Ureter (tissue), 1 donor: ENCODE results near the gene ATP1A2. TPM values are rescaled to one million over a fixed set of nuclear protein-coding genes. Genes with fewer than 3 reads are reported as not detected.
A peak's percentile ranks its signal among the peaks of the same experiment; 100 is the strongest.

ENCODE experiments used
- DNase-seq: peaks from one replicate; pipeline ENCODE4 v3.0.0-alpha.2; 2020; ENCODE audit warnings: low spot score
- total RNA-seq: library from RNA; stranded (reverse); gene quantifications from one replicate; pipeline ENCODE4 v1.2.4, GENCODE V29; 2023
- donor health status: DM: yes; HTN: yes; CAD: no.

ATP1A2 gene
- total RNA-seq, 1 donor from 2014 or later, result 41.2 TPM

- DNase-seq, result peak; percentile 74
Observed at GRCh38 chr1:160085686-160086455, 29.7 kb upstream of the ATP1A2 start.

DNA sequence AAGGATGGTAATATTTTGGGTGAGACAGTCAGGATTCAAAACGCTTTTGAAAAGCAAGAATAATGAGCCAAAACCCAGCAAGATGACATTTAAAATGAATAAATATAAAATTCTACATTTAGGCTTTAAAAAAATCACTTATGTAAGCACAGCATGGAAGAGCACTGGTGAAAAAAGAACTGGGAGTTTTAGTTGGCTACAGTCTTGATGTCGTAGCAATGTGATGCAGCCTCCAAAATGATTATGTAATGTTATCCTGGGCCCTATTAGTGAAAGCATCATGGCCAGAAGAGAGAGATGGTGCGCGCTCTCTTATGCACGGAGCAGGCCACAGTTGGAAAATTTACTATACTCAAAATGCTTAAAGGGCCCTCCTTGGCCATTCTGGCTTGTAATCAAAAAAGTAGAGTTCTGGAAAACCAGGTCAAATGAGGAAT is 29.1 kb upstream of the ATP1A2 start:
- DNase-seq, result no peak

DNA sequence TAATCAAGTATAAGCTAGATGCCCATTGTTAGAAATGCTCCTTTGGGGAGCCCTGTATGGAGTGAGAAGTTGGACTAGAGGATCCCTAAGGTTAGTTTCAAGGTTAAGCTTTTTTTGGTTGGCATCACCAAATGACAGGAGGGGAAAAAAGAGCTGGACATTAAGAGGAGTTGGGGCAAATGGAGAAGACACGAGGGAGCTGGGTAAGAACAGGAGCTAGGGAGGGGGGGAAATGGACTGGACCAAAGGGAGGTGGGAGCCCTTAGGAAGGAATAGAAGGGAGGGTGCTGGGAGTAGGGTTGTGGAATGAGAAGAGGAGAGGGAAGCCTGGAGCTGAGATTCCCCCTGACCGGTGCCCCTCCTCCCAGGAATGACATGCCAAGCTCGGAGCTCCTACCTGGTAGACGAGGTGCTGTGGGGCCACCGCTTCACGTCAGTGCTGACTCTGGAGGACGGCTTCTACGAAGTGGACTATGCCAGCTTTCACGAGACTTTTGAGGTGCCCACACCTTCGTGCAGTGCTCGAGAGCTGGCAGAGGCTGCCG is 28.4 kb upstream of the ATP1A2 start:
- no peak for DNase-seq

DNA sequence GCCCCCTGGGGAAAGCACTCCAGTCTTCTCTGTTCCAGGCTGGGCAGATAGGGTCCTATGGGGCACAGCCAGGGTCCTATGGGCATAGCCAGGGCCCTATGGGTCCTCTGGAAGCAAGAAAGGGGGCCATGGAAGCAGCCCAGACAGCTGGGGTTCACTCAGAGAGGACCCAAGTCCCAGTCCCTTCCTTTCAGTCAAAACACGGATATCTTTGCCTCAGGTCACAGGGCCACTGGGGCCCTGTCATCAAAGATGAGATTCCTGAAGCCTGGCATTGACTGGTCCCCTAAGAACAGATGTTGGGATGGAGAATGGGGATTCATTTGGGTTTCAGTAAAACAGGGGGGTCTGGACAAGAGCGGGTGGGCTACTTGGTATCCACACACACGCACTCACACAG is 25.7 kb upstream of the ATP1A2 start:
- no peak for DNase-seq

DNA sequence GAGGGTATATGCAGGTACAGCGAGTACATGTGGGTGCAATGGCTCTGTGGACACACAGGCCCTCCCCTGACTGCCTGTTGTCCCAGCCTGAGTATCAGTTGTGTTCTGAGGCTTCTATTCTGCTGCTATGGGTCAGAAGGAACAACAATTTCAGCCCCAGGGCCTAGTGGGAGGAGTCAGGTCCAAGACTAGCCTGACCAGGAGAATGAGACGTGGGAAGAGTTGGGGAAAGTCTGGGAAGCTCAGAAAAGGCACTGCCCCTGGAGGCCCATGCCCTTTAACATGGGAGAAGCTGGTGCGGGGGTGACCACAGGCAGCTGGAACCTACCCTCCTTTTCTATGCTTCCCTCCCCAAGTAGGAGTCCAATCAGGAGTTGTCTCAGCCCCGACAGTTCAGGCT is 24.8 kb upstream of the ATP1A2 start:
- DNase-seq, result no peak

- DNase-seq, result no peak
Observed at GRCh38 chr1:160091666-160092223, 23.8 kb upstream of the ATP1A2 start.

- no peak for DNase-seq
Observed at GRCh38 chr1:160092366-160093068, 23.0 kb upstream of the ATP1A2 start.

DNA sequence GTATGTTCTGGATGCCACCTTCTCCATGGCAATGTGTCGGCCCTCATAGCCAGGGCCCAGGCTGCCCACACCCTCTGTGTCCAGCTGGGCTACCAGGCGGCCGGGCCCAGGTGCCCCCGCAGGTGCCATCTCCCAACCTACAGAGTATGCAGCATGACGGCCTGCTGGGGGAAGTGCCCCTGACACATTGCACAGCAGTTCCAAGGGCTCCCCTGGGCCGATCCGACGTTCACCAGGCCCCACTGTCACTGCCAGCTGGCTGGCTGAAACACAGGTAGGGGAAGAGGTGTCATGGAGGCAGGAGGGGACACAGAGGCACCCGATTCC is 22.5 kb upstream of the ATP1A2 start:
- no peak for DNase-seq

DNA sequence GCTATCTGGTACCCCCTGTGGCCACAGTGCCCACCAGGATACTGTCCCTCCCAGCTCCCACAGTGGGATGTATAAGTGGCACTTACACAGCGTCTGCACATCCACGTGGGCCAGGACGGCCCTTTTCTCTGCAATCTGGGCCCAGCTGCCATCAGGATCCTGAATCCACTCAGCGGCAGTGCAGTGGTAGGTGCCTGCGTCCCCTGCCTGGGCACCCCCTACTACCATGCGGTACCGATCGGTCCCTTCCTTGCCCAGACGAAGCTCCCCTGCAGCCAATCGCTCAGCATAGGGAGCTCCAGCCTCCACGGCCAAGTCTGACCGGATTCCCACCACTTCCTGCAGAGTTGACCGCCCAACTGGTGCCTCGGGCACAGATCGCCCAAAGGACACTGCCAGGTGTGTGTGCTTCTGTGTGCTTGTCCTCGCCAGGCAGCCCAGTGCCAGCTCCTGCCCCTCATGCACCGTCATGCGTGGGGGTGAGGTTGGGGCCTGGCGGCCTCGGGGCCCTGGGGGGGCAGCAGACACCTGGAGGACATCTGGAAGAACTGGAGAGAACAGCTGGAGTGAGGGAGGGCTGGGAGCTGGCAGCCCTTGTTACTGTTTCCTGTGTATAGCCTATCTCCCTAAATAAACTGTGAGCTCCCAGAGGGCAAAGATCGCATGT is 21.8 kb upstream of the ATP1A2 start:
- DNase-seq, result no peak

DNA sequence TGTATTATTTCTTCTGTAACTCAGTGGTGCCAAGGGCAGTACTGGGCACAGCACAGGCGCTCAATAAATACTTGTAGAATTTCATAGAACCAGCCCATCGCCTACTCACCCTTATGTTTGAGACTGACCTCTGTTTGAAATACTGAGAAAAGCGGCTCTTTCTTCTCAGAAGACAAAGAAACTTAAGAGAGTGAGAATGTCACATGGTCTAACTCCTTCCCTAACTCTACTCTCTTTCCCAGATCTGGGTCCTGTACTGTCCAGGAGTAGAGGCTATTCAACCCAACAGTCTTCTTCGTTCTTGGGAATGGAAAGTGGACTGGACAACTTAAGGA is 21.3 kb upstream of the ATP1A2 start:
- DNase-seq, result no peak

DNA sequence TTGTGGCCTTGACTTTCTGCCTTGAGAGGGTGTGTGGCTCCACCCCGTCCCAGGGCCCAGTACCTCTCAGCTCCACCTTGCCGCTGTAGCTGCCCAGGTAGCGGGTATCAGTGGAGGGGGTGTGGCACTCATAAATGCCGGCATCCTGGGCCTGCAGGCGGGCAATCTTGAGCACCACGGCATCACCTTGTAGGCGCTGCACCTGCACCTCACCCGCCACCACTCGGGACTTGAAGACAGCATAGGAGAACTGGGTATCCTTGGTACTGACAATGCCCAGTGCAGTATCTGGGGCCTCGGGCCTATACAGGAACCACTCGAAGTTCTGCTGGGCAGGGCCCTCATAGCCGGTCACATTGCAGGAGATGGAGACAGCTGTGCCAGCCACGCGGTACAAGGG is 20.8 kb upstream of the ATP1A2 start:
- DNase-seq, result no peak

GRCh38 chr1:160095382-160096105 is 20.0 kb upstream of the ATP1A2 start:
- no peak for DNase-seq

DNA sequence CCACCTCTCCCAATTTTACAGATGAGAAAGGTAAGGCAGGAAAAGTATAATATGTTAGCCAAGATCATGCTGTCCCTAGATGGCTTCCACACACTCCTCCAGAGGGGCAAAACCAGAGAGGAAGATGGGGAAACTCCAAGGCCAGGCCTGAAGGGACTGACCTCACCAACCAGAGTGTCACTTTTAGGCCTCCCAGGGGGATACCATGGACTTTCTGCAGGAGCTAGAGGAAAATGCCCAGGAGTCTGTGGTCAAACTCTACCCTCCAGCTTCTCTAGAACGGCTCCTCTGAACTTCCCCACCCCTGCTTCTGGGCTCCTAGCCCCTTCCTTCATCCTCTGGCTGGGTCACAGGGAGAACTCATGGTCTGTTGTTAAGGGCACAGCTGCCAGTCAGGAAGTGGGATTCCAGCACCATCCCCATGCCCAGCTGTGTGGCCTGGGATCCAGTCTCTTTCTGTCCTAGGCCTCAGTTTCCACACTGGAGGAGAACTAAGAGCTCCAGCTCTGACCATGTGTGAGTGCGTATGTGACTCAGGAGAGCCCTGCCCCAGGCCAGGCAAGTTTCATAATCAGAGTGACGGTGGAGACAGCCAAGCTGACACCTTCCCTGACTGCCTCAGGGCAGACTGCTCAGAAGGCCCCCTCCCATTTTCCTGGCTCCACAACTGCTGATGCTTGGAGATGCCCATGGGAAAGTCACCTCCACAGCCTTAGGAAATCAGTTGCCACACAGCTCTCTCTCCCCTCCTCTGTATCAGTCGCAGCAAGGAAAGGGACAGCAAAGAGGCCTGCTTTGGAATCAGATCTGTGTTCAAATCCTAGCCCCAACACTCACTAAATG is 19.1 kb upstream of the ATP1A2 start:
- DNase-seq, result no peak

DNA sequence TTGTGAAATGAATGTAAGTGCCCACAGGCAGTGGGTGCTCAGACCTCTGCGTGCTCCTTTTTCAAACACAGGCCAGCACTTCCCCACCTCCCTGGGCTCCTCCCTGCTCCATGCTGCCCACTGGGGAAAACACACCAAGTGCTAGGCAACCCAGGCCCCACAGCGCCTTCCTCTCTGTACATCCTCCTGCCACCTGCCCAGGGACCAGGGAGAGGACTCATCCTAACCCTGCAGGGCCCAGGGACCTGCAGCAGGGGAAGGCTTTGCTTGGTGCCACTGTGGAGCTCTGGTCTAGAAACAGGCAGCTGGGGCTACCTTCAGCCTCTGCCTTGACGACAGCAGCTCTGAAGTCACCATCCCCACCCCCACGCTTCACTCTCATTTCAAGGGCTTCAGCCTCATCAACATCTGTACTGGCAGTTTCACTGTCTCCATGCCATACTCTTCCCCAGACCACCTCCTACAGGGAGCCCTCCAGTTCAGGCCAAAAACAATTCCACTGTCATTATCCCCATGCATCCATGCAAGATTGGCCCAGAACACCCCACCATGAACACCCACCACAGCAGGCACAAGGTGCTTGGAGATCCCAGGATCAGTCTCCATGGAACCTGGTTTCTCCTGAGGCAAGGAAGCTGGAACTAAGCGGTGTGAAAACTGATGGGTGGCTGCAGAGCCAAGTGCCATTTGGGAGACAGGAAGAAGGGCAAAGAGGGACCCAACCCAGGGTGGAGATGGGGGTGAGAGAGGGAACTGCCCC is 18.2 kb upstream of the ATP1A2 start:
- no peak for DNase-seq

DNA sequence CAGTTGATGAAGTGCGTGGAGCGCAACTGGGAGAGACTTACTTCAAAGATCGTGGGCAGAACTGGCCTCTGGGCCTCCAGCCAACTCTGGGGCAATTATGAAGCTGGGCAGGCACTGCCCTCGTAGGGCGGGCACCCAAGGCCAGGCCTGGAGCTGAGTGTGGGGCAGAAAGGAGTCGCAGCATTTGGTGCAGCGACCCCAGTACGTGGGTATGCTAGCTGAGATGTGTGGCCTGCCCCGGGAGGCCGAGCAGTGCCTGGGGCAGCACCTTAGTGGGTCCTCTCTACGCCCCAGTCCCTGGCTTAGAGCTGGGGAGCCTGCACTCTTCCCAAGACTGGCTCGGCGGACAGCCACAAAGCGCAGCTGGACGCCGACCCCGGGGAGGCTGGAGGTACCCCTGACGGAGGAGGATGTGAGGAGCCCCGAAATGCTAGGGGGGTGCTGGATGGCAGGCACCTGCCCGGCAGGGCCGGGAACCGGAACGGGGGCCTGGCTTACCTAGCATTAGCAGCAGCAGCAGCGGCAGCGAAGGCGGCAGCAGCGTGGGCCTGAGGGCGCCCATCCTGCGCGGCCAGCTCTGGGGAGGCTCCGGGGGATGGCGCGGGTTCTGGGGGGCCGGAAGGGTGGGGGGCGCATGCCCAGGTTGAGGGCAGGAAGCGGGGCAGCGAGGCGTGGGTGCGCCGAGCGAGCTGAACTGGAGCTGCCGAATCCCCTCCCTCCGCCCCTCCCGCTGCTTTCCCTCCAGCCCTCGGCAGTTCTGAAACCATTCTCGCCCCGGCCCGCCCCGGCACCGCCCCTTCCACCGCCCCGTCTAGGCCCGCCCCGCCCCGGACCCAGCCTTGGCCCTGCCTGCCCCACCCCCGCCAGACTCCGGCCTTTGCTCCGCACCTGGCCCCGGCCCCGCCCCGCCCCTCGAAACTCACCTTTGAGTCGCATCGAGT is 17.4 kb upstream of the ATP1A2 start, which contains the start of gene IGSF8:
Gene IGSF8, minus strand, starts transcription at position 709 of the 941 bp plus-strand sequence. Its CDS starts 147 bp downstream, at position 562.
- peak; percentile 96 for DNase-seq

GRCh38 chr1:160098852-160099561 is 16.6 kb upstream of the ATP1A2 start:
- DNase-seq, result peak; percentile 99

GRCh38 chr1:160099716-160100375 is 15.7 kb upstream of the ATP1A2 start:
- no peak for DNase-seq
